K562 (cell line): ENCODE results near the gene DOCK1. TPM values are rescaled to one million over a fixed set of nuclear protein-coding genes. Genes with fewer than 3 reads are reported as not detected.

Experiments used
- ATAC-seq: fragments of 200-7000 bp; cut with Tn5 transposase; 3 replicates; pipeline ENCODE4 v1.9.1; 2020; ENCODE audit warnings: moderate library complexity
- BruUV-seq: library from RNA; stranded (reverse); fragments of 400-500 nt; replicated peaks from 2 replicates; lab custom pipeline; 2021; lab: Mats Ljungman, UMichigan
- CTCF ChIA-PET: fragments of 300-600 bp; formaldehyde crosslinking; extraction: SDS; loops from one replicate; lab custom pipeline; 2021; ENCODE audit warnings: low intra/inter-chr PET ratio; lab: Yijun Ruan, JAX
- POLR2A ChIA-PET: fragments of 300-600, 350-650 bp; sonication (Branson Sonifier 250); formaldehyde crosslinking; extraction: SDS; loops from one replicate; lab custom pipeline; 2021; ENCODE audit warnings: antibody characterized with exemption, inconsistent platforms; lab: Yijun Ruan, JAX
- DNase-seq, 4 experiments: peaks; one replicate each; pipeline versions ENCODE4 v3.0.0 to v3.0.0-alpha.2; 2011 to 2018; ENCODE audit warnings: low spot score in 3 of 4, mixed read lengths in 3 of 4; ENCODE audit errors: extremely low read depth in 1 of 4
- FAIRE-seq: peaks from 2 replicates; lab custom pipeline; 2011; peaks lifted over from hg19 to GRCh38; lab: Jason Lieb, UNC
- H2AFZ ChIP-seq: 2 replicates; pipeline ENCODE4 v1.6.0; 2011; ENCODE audit warnings: low read depth, low read length, control low read depth, inconsistent platforms
- H3K27ac ChIP-seq: fragments of 200-600 bp; 3 replicates; pipeline ENCODE4 v1.8.0; 2011; ENCODE audit warnings: low read depth, mild to moderate bottlenecking, control low read depth, inconsistent platforms, low read length, moderate library complexity, mixed read lengths; ENCODE audit errors: extremely low read depth
- H3K27me3 ChIP-seq, 2 experiments: fragments of 300-600 bp in 1 of 2; 2 replicates in 1 of 2; 3 replicates in 1 of 2; pipeline versions ENCODE4 v1.6.0 to v1.8.0; 2011; ENCODE audit warnings: inconsistent platforms in 2 of 2, low read length in 2 of 2, mild to moderate bottlenecking in 1 of 2, mixed read lengths in 1 of 2, moderate library complexity in 1 of 2; ENCODE audit not compliant: control insufficient read depth in 2 of 2, insufficient read depth in 2 of 2
- H3K36me3 ChIP-seq: fragments of 300-600 bp; 3 replicates; pipeline ENCODE4 v1.8.0; 2011; ENCODE audit warnings: mild to moderate bottlenecking, low read length, inconsistent platforms; ENCODE audit not compliant: control insufficient read depth, insufficient read depth
- H3K4me1 ChIP-seq, 2 experiments: fragments of 200-600 bp in 1 of 2; replicated peaks in 1 of 2; 2 replicates in 1 of 2; 3 replicates in 1 of 2; pipeline versions ENCODE4 v1.5.1 to v1.8.0; 2011; ENCODE audit warnings: inconsistent platforms in 2 of 2, low read length in 2 of 2, mild to moderate bottlenecking in 1 of 2, mixed read lengths in 1 of 2, moderate library complexity in 1 of 2; ENCODE audit not compliant: control insufficient read depth in 2 of 2, insufficient read depth in 2 of 2
- H3K4me2 ChIP-seq: 2 replicates; pipeline ENCODE4 v1.6.1; 2011; ENCODE audit warnings: low read length, control low read depth, inconsistent platforms, mixed read lengths; ENCODE audit not compliant: insufficient read depth
- H3K4me3 ChIP-seq: fragments of 200-600 bp; sonication (generic), shearing (Covaris generic); 2 replicates; pipeline ENCODE4 v1.5.1; 2016; ENCODE audit warnings: control low read depth, inconsistent platforms
- H3K79me2 ChIP-seq: fragments of 200-600 bp; 3 replicates; pipeline ENCODE4 v1.8.0; 2011; ENCODE audit warnings: low read length, inconsistent platforms; ENCODE audit not compliant: control insufficient read depth, insufficient read depth
- H3K9ac ChIP-seq, 2 experiments: 2 replicates each; pipeline versions ENCODE4 v1.6.0 to v1.6.1; 2011; ENCODE audit warnings: low read depth in 2 of 2, low read length in 2 of 2, control low read depth in 1 of 2, inconsistent platforms in 1 of 2, mild to moderate bottlenecking in 1 of 2, mixed read lengths in 1 of 2; ENCODE audit not compliant: insufficient read depth in 1 of 2
- H3K9me1 ChIP-seq: one replicate; pipeline ENCODE4 v1.6.0; 2011; ENCODE audit warnings: inconsistent platforms, mild to moderate bottlenecking, low read length, moderate library complexity; ENCODE audit not compliant: control insufficient read depth, insufficient read depth
- H3K9me3 ChIP-seq: replicated peaks from 2 replicates; pipeline ENCODE4 v1.5.1; 2011; ENCODE audit warnings: low read depth, low read length, inconsistent platforms; ENCODE audit not compliant: control insufficient read depth, insufficient read depth
- H4K20me1 ChIP-seq: replicated peaks from 2 replicates; pipeline ENCODE4 v1.6.1; 2011; ENCODE audit warnings: low read length, inconsistent platforms, mixed read lengths; ENCODE audit not compliant: control insufficient read depth, insufficient read depth
- CCNT2 ChIP-seq: IDR thresholded peaks from 2 replicates; pipeline ENCODE4 v1.6.1; 2011; ENCODE audit warnings: borderline replicate concordance, low read depth, mild to moderate bottlenecking, moderate library complexity, mixed read lengths, low read length; ENCODE audit not compliant: insufficient read length; ENCODE audit errors: extremely low read depth
- FOXP1 ChIP-seq: sonication (generic); formaldehyde crosslinking; IDR thresholded peaks from 2 replicates; pipeline ENCODE4 v1.8.0; 2022; ENCODE audit warnings: mild to moderate bottlenecking, missing genetic modification reagents
- HDAC6 ChIP-seq: IDR thresholded peaks from 2 replicates; pipeline ENCODE4 v1.6.1; 2012; ENCODE audit warnings: low read depth, mild to moderate bottlenecking, control low read depth, inconsistent platforms, low read length, moderate library complexity
- IRF9 ChIP-seq: fragments of 450-650 bp; IDR thresholded peaks from 2 replicates; pipeline ENCODE4 v1.6.1; 2016; ENCODE audit warnings: missing biosample characterization, missing genetic modification characterization
- MEF2D ChIP-seq: conservative IDR thresholded peaks from 2 replicates; pipeline ENCODE4 v1.6.1; 2016; ENCODE audit warnings: low read depth, missing genetic modification characterization, missing compliant biosample characterization
- MEIS2 ChIP-seq: fragments of 450-650 bp; IDR thresholded peaks from 2 replicates; pipeline ENCODE4 v1.6.1; 2014; ENCODE audit warnings: mild to moderate bottlenecking; ENCODE audit not compliant: partially characterized antibody
- MLX ChIP-seq, 2 experiments: fragments of 450-650 bp in 1 of 2; sonication (generic) in 1 of 2; formaldehyde crosslinking; conservative IDR thresholded peaks; 2 replicates each; pipeline versions ENCODE4 v1.4.0 to v1.8.1; 2020 to 2022; ENCODE audit warnings: mild to moderate bottlenecking in 1 of 2, missing genetic modification reagents in 1 of 2
- NR0B1 ChIP-seq: fragments of 450-650 bp; IDR thresholded peaks from one replicate; pipeline ENCODE4 v1.6.1; 2018; ENCODE audit warnings: mild to moderate bottlenecking, moderate library complexity; ENCODE audit not compliant: partially characterized antibody
- SMAD4 ChIP-seq: fragments of 250-450 bp; sonication (Bioruptor Pico); conservative IDR thresholded peaks from 2 replicates; pipeline ENCODE4 v1.8.0; 2021; ENCODE audit warnings: inconsistent platforms, mild to moderate bottlenecking, moderate library complexity
- TOE1 ChIP-seq, 2 experiments: fragments of 450-650 bp in 1 of 2; sonication (generic) in 1 of 2; formaldehyde crosslinking in 1 of 2; IDR thresholded peaks; 2 replicates each; pipeline versions ENCODE4 v1.7.1 to v1.8.0; 2016 to 2022; ENCODE audit warnings: borderline replicate concordance in 2 of 2, mild to moderate bottlenecking in 2 of 2, antibody characterized with exemption in 1 of 2, inconsistent platforms in 1 of 2, low read depth in 1 of 2, missing genetic modification reagents in 1 of 2, moderate library complexity in 1 of 2
- ZNF217 ChIP-seq: sonication (generic); formaldehyde crosslinking; IDR thresholded peaks from 2 replicates; pipeline ENCODE4 v1.8.0; 2022; ENCODE audit warnings: mild to moderate bottlenecking, missing genetic modification reagents
- ZNF444 ChIP-seq: fragments of 250-450 bp; sonication (Bioruptor Pico); IDR thresholded peaks from 2 replicates; pipeline ENCODE4 v1.4.0; 2020; ENCODE audit warnings: mild to moderate bottlenecking, moderate library complexity
- ZNF76 ChIP-seq: fragments of 250-450 bp; sonication (Bioruptor Pico); IDR thresholded peaks from 2 replicates; pipeline ENCODE4 v1.4.0; 2020; ENCODE audit warnings: mild to moderate bottlenecking, moderate library complexity, borderline replicate concordance
- WGBS: fragments of 100-300 bp; shearing (Covaris generic); methylation state at CpG from one replicate; pipeline ENCODE4 v1.1.6; 2016; ENCODE audit warnings: low coverage, mixed read lengths; ENCODE audit not compliant: insufficient coverage; ENCODE audit errors: missing lambda C conversion rate; 5-methylcytosine and 5-hydroxymethylcytosine counted together
- in situ Hi-C: fragments of 300-500 bp; cut with MboI; formaldehyde crosslinking; loops from 4 replicates; pipeline ENCODE4 v1.15.0; 2018; ENCODE audit warnings: inconsistent platforms, mixed read lengths
- intact Hi-C: fragments of 100-400 bp; cut with micrococcal nuclease; formaldehyde crosslinking; loops from 2 replicates; pipeline ENCODE4 v1.14.2; 2022
- polyA plus RNA-seq, 8 experiments: library from polyadenylated mRNA; depleted of rRNA in 4 of 8; stranded (reverse) in 5 of 8; unstranded in 3 of 8; fragments of >200 nt; fragmentation: Nextera tagmentation in 2 of 8; fragmentation: Illumina TruSeq in 1 of 8; extraction: Ambion mirVana in 2 of 8; extraction: Trizol in 1 of 8; gene quantifications; 2 replicates each; pipeline versions ENCODE4 v1.2.1 to v1.2.3, GENCODE V29; 2011 to 2014; ENCODE audit warnings: inconsistent platforms in 1 of 8, missing spikeins in 1 of 8
- total RNA-seq, 7 experiments: library from RNA; depleted of rRNA in 6 of 7; stranded (reverse); fragments of >200 nt in 6 of 7; fragmentation: Illumina TruSeq in 2 of 7; extraction: Trizol in 2 of 7; gene quantifications; 2 replicates each; pipeline versions ENCODE4 v1.2.1 to v1.2.3, GENCODE V29; 2011 to 2021; ENCODE audit warnings: low replicate concordance in 1 of 7

DOCK1 gene
- total and polyA plus RNA-seq, 9 of the 15 experiments (the other 6 are each of a cell fraction or from before 2014, with no cell fraction given), result 0.31 TPM; not detected in 8

GRCh38 chr10:127319271-127319670, 414.0 kb downstream of the DOCK1 start:
- no peak overlapping the region for H3K27ac ChIP-seq
- H3K9me3 ChIP-seq, result no peaks in the 10 kb centered on the region
- BruUV-seq, result no TSS peak
- DNase-seq, result no peak
- no peaks in the 10 kb centered on the region for H3K4me1 ChIP-seq
- H3K4me2 ChIP-seq, result no peak overlapping the region
- in situ Hi-C loops (no loop called here), intact Hi-C loops (no loop called here)
- no peaks in the 10 kb centered on the region for H4K20me1 ChIP-seq
- FAIRE-seq, result no peak
- no peak for ATAC-seq
- no peaks in the 10 kb centered on the region for H3K9me1 ChIP-seq
- TF ChIP-seq ZNF444 (CRISPR knock-in tag), result no peak
- TF ChIP-seq MLX (CRISPR knock-in tag; conservative IDR thresholded peaks at IDR 0.05), result no peak
- no peak overlapping the region for H3K4me3 ChIP-seq
- no peaks in the 10 kb centered on the region for H3K27me3 ChIP-seq
- no peak overlapping the region for H2AFZ ChIP-seq
- no peak overlapping the region for H3K9ac ChIP-seq
- ChIA-PET POLR2A (no interaction called here), CTCF (no interaction called here)
- WGBS, result 3% methylated on average over 9 of the region's 9 CpGs
- no peaks in the 10 kb centered on the region for H3K36me3 ChIP-seq
- no peaks in the 10 kb centered on the region for H3K79me2 ChIP-seq

GRCh38 chr10:127319691-127320090, 414.5 kb downstream of the DOCK1 start:
- H2AFZ ChIP-seq, result no peak overlapping the region
- no peaks in the 10 kb centered on the region for H3K36me3 ChIP-seq
- ATAC-seq (no peak), DNase-seq (no peak), FAIRE-seq (no peak)
- no peaks in the 10 kb centered on the region for H3K4me1 ChIP-seq
- no peaks in the 10 kb centered on the region for H3K27me3 ChIP-seq
- no peak overlapping the region for H3K27ac ChIP-seq
- in situ Hi-C loops, result no loop called here
- H3K9ac ChIP-seq, result no peak overlapping the region
- H3K79me2 ChIP-seq, result no peaks in the 10 kb centered on the region
- H3K4me3 ChIP-seq, result no peak overlapping the region
- BruUV-seq, result no TSS peak
- H3K9me3 ChIP-seq, result no peaks in the 10 kb centered on the region
- no peak overlapping the region for H3K4me2 ChIP-seq
- H3K9me1 ChIP-seq, result no peaks in the 10 kb centered on the region
- intact Hi-C loops, result no loop called here
- H4K20me1 ChIP-seq, result no peaks in the 10 kb centered on the region
- ChIA-PET POLR2A (no interaction called here), CTCF (no interaction called here)
- 0% methylated on average over 10 of the region's 10 CpGs for WGBS
- TF ChIP-seq ZNF76 (no peak), FOXP1 (no peak), NR0B1 (no peak), TOE1 (IDR thresholded peaks at IDR 0.05; ENCODE audit: borderline replicate concordance) (no peak), TOE1 (CRISPR knock-in tag; IDR thresholded peaks at IDR 0.05; ENCODE audit: borderline replicate concordance, low read depth) (no peak), ZNF217 (no peak), MEIS2 (no peak), CCNT2 (no peak), IRF9 (no peak), HDAC6 (no peak), SMAD4 (CRISPR knock-in tag) (no peak), MEF2D (no peak)
